Tibial nerve (tissue), 4 donors: ENCODE measurements around the gene KLRC2. TPM values are rescaled to one million over a fixed set of nuclear protein-coding genes. Genes with fewer than 3 reads are reported as not detected.
"Not testable (repeated sequence)": the region's sequence is repeated elsewhere in the genome, so short reads cannot be mapped to it uniquely, and the experiment has no call there.

Source experiments
- DNase-seq, 2 donors: peaks; one replicate each; pipeline ENCODE4 v3.0.0-alpha.2; 2019; ENCODE audit warnings: low spot score in 2 of 2
- H3K27ac ChIP-seq, 4 donors: fragments of 200-600 bp; sonication (generic) in 3 of 4; one replicate each; pipeline ENCODE4 v1.5.1; 2017 to 2019; ENCODE audit warnings: mild to moderate bottlenecking in 1 of 4
- H3K27me3 ChIP-seq, 2 donors: fragments of 200-600 bp; sonication (generic) in 1 of 2; one replicate each; pipeline versions ENCODE4 v1.5.1 to v1.6.0; 2017 to 2019
- H3K36me3 ChIP-seq, 3 donors: fragments of 200-600 bp; sonication (generic); one replicate each; pipeline ENCODE4 v1.5.1; 2018 to 2019
- H3K4me1 ChIP-seq, 4 donors: fragments of 200-600 bp; sonication (generic) in 3 of 4; one replicate each; pipeline ENCODE4 v1.5.1; 2017 to 2019
- H3K4me3 ChIP-seq, 4 donors: fragments of 200-600 bp; sonication (generic) in 3 of 4; one replicate each; pipeline ENCODE4 v1.5.1; 2017 to 2019; ENCODE audit warnings: mild to moderate bottlenecking in 1 of 4, moderate library complexity in 1 of 4
- H3K9me3 ChIP-seq, 4 donors: fragments of 200-600 bp; sonication (generic) in 3 of 4; one replicate each; pipeline ENCODE4 v1.5.1; 2017 to 2019
- EP300 ChIP-seq, 2 donors: sonication (generic); formaldehyde crosslinking; IDR thresholded peaks; one replicate each; pipeline ENCODE4 v1.6.1; 2017; ENCODE audit warnings: antibody characterized with exemption in 2 of 2, mild to moderate bottlenecking in 1 of 2
- POLR2A ChIP-seq, 2 donors: fragments of 450-650 bp; IDR thresholded peaks; one replicate each; pipeline ENCODE4 v1.6.1; 2017; ENCODE audit warnings: antibody characterized with exemption in 2 of 2, mild to moderate bottlenecking in 2 of 2, moderate library complexity in 2 of 2
- WGBS, 2 donors: methylation state at CpG; one replicate each; pipeline ENCODE4 v1.1.5; 2018; 5-methylcytosine and 5-hydroxymethylcytosine counted together
- total RNA-seq, 4 donors: library from RNA; depleted of rRNA; stranded (reverse); fragments of >200 nt; gene quantifications; one replicate each; pipeline ENCODE4 v1.1.0, GENCODE V29; 2016
- TF ChIP-seq, protein P1 (sequence below), 5 experiments: fragments of 200-600 bp in 3 of 5; fragments of 450-650 bp in 2 of 5; sonication (generic) in 3 of 5; IDR thresholded peaks; one replicate each; pipeline ENCODE4 v1.5.1; 2016 to 2019; ENCODE audit warnings: antibody characterized with exemption in 5 of 5, mild to moderate bottlenecking in 3 of 5, moderate library complexity in 2 of 5

KLRC2 gene
- total RNA-seq = not detected

DNA sequence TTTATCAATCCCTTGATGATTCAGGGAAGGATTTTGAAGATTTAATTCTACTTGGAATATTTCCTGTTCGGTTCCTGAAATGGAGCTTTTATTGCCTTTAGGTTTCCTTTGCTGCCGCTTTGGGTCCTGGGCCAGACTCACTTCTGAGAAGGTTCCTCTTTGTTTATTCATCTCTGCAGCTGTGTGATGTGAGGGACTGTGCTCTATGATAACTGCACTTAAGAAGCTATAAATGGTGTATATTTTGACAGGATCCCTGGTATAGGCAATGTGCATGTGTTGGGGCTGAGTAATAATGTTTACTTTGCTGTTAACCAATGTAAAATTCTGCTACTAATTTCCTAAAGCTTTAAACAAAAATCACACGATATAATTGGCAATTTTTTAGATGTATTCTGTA lies at the start of gene KLRC2:
Gene KLRC2, minus strand, starts transcription at position 195 of the 400 bp plus-strand sequence. Its CDS starts 24 bp downstream, at position 171.
- not testable (repeated sequence) for H3K36me3 ChIP-seq, H3K4me1 ChIP-seq, H3K4me3 ChIP-seq, H3K9me3 ChIP-seq, DNase-seq, H3K27me3 ChIP-seq, H3K27ac ChIP-seq
- 33 to 42% methylated on average over 3 of the region's 3 CpGs for WGBS, 2 donors

DNA sequence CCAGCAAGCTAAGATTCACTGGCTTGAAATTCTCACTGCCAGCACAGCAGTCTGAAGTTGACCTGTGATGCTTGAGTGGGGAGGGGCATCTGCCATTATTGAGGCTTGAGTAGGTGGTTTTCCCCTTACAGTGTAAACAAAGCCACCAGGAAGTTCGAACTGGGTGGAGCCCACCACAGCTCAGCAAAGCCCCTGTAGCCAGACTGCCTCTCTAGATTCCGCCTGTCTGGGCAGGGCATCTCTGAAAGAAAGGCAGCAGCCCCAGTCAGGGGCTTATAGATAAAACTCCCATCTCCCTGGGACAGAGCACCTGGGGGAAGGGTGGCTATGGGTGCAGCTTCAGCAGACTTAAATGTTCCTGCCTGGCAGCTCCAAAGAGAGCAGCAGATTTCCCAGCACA lies 46.1 kb upstream of the KLRC2 start:
- H3K9me3 ChIP-seq = peaks cover 0 to 12% (median 0%) of the 10 kb centered on the region in 4 donors
- not testable (repeated sequence) for DNase-seq, H3K4me3 ChIP-seq, H3K4me1 ChIP-seq, H3K36me3 ChIP-seq, H3K27ac ChIP-seq, H3K27me3 ChIP-seq
- WGBS, 2 donors = 71% methylated on average over 2 of the region's 2 CpGs; no CpG with 5 or more reads in 1 of the 2 donors

DNA sequence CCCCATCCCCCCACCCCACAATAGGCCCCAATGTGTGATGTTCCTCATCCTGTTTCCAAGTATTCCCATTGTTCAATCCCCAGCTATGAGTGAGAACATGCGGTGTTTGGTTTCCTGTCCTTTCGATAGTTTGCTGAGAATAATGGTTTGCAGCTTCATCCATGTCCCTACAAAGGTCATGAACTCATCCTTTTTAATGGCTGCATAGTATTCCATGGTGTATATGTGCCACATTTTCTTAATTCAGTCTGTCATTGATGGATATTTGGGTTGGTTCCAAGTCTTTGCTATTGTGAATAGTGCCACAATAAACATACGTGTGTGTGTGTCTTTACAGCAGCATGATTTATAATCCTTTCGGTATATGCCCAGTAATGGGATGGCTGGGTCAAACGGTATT lies 37.0 kb upstream of the KLRC2 start:
- not testable (repeated sequence) for H3K27me3 ChIP-seq, H3K9me3 ChIP-seq, H3K4me3 ChIP-seq, H3K36me3 ChIP-seq, H3K27ac ChIP-seq, DNase-seq, H3K4me1 ChIP-seq
- 88 to 90% methylated on average over 5 of the region's 5 CpGs for WGBS, 2 donors

DNA sequence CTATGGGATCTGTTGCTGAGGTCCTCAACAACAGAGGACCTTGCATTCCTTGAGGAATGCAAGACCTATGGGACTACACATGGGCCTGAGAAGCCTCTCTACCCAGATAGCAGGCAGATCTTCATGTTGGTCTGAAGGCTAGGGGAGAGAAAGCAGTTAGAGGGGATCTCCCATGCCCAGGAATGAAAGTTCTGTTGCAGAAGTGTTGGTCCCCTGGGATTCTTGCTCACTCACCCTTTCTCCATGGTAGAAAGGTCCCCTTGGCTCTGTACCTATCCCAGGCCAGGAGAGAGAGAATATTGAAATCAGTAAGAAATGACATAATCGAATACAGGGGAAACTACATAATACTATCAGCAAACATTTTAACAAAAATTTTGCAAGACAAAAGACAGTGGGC lies 33.9 kb upstream of the KLRC2 start:
- DNase-seq = no peak
- TF ChIP-seq POLR2A (IDR thresholded peaks at IDR 0.05) (no peak), EP300 (IDR thresholded peaks at IDR 0.05) (no peak)
- TF ChIP-seq, protein P1, sequence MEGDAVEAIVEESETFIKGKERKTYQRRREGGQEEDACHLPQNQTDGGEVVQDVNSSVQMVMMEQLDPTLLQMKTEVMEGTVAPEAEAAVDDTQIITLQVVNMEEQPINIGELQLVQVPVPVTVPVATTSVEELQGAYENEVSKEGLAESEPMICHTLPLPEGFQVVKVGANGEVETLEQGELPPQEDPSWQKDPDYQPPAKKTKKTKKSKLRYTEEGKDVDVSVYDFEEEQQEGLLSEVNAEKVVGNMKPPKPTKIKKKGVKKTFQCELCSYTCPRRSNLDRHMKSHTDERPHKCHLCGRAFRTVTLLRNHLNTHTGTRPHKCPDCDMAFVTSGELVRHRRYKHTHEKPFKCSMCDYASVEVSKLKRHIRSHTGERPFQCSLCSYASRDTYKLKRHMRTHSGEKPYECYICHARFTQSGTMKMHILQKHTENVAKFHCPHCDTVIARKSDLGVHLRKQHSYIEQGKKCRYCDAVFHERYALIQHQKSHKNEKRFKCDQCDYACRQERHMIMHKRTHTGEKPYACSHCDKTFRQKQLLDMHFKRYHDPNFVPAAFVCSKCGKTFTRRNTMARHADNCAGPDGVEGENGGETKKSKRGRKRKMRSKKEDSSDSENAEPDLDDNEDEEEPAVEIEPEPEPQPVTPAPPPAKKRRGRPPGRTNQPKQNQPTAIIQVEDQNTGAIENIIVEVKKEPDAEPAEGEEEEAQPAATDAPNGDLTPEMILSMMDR (IDR thresholded peaks at IDR 0.05) = no peak
- no peaks in the 10 kb centered on the region for H3K36me3 ChIP-seq
- H3K27me3 ChIP-seq = no peaks in the 10 kb centered on the region
- WGBS, 2 donors = 86 to 87% methylated on average over 1 of the region's 1 CpG
- no peak overlapping the region for H3K27ac ChIP-seq
- H3K4me3 ChIP-seq = no peak overlapping the region
- H3K9me3 ChIP-seq = peaks cover 0 to 3% (median 0%) of the 10 kb centered on the region in 4 donors
- no peaks in the 10 kb centered on the region for H3K4me1 ChIP-seq

DNA sequence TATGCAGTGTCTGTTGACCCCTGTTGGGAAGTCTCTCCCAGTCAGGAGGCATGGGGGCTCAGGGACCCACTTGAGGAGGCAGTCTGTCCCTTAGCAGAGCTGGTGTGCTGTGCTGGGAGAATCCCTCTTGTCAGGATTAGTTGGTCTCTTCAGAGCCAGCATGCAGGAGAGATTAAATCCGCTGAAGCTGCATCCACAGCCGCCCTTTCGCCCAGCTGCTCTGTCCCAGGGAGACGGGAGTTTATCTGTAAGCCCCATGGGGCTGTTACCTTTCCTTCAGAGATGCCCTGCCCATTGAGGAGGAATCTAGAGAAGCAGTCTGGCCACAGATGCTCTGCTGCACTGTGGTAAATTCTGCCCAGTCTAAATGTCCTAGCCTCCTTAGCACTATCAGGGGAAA lies 30.5 kb upstream of the KLRC2 start:
- TF ChIP-seq, protein P1 (IDR thresholded peaks at IDR 0.05) = no peak
- TF ChIP-seq POLR2A (IDR thresholded peaks at IDR 0.05) (no peak), EP300 (IDR thresholded peaks at IDR 0.05) (no peak)
- DNase-seq = no peak
- no peaks in the 10 kb centered on the region for H3K27me3 ChIP-seq
- no peak overlapping the region for H3K27ac ChIP-seq
- no peak overlapping the region for H3K4me3 ChIP-seq
- no peaks in the 10 kb centered on the region for H3K4me1 ChIP-seq
- H3K36me3 ChIP-seq = no peaks in the 10 kb centered on the region
- 89 to 100% methylated on average over 4 of the region's 4 CpGs for WGBS, 2 donors
- no peaks in the 10 kb centered on the region for H3K9me3 ChIP-seq

DNA sequence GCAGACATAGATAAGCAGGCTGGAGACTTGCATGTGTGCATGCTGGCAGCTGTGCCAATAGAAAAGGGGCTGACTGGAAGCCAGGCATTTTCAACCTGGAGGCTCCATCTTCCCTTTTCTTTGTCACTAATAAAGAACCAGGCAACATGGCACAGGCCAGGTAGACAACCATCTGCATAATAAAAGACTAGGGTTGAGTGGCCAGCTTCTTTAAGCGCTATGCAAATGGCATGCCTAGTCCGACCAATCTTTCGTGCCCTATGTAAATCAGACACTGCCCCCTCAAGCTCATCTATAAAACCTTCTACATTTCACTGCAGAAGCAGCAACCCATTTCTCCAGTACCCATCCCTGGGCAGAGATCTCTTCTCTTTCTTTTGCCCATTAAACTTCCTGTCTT lies 21.9 kb upstream of the KLRC2 start:
- Histone ChIP-seq H3K36me3 (no peaks in the 10 kb centered on the region), H3K27ac (no peak overlapping the region), H3K4me3 (no peak overlapping the region), H3K9me3 (peaks cover 0 to 38% (median 8%) of the 10 kb centered on the region in 4 donors), H3K4me1 (no peaks in the 10 kb centered on the region), H3K27me3 (no peaks in the 10 kb centered on the region)
- DNase-seq = no peak
- TF ChIP-seq EP300 (IDR thresholded peaks at IDR 0.05) = no peak
- no peak for TF ChIP-seq POLR2A (IDR thresholded peaks at IDR 0.05)
- TF ChIP-seq, protein P1 (IDR thresholded peaks at IDR 0.05) = no peak
- 88 to 94% methylated on average over 3 of the region's 3 CpGs for WGBS, 2 donors

DNA sequence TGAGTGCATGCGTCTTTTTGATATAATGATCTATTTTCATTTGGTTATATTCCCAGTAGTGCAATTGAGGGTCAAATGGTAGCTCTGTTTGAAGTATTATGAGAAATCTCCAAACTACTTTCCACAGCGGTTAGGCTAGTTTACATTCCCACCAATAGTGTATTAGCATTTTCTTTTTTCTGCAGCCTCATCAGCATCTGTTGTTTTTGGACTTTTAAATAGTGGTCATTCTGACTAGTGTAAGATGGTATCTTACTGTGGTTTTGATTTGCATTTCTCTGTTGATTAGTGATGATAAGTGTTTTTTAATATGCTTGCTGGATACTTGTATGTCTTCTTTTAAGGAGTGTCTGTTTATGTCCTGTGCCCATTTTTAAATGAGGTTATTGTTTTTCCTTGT lies 21.0 kb upstream of the KLRC2 start:
- Histone ChIP-seq H3K27ac (no peak overlapping the region), H3K4me1 (no peaks in the 10 kb centered on the region), H3K36me3 (no peaks in the 10 kb centered on the region), H3K27me3 (no peaks in the 10 kb centered on the region), H3K4me3 (no peak overlapping the region), H3K9me3 (peaks cover 0 to 38% (median 8%) of the 10 kb centered on the region in 4 donors)
- 65 to 72% methylated on average over 2 of the region's 2 CpGs for WGBS, 2 donors
- no peak for DNase-seq
- TF ChIP-seq EP300 (IDR thresholded peaks at IDR 0.05) (no peak), POLR2A (IDR thresholded peaks at IDR 0.05) (no peak)
- TF ChIP-seq, protein P1 (IDR thresholded peaks at IDR 0.05) = no peak
